ENCODE measurements around the gene TOR2A. TPM values are rescaled to one million over a fixed set of nuclear protein-coding genes. Genes with fewer than 3 reads are reported as not detected.

TOR2A gene
- total RNA-seq, 4 donors from 2014 or later = 5.9 to 8.9 (median 7.6) TPM

DNA sequence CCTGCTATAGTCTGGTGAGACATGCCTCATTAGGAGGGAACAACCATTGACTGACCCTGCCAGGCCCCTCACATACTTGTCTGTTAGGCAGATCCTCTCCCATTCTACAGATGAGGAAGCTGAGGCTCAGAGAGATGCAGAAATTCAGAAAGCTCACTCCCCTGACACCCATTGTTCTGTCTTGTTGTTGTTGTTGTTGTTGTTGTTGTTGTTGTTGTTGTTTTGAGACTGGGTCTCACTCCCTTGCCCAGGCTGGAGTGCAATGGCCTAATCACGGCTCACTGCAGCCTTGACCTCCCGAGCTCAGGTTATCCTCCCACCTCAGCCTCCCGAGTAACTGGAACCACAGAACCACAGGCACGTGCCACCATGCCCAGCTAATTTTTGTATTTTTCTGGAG lies 41.4 kb downstream of the TOR2A start:
- H3K9me3 ChIP-seq = no peaks in the 10 kb centered on the region
- H3K4me1 ChIP-seq = peaks cover 0 to 5% (median 0%) of the 10 kb centered on the region in 3 donors
- H3K27ac ChIP-seq = no peak overlapping the region
- no peak overlapping the region for H3K4me3 ChIP-seq
- WGBS, 2 donors (ENCODE audit: low coverage in 1 of 2) = 97 to 100% methylated on average over 4 of the region's 4 CpGs
- ATAC-seq = no peak
- TF ChIP-seq POLR2A (IDR thresholded peaks at IDR 0.05) (no peak), EP300 (IDR thresholded peaks at IDR 0.05) (no peak), POLR2AphosphoS5 (IDR thresholded peaks at IDR 0.05) (no peak)
- TF ChIP-seq, protein P1, sequence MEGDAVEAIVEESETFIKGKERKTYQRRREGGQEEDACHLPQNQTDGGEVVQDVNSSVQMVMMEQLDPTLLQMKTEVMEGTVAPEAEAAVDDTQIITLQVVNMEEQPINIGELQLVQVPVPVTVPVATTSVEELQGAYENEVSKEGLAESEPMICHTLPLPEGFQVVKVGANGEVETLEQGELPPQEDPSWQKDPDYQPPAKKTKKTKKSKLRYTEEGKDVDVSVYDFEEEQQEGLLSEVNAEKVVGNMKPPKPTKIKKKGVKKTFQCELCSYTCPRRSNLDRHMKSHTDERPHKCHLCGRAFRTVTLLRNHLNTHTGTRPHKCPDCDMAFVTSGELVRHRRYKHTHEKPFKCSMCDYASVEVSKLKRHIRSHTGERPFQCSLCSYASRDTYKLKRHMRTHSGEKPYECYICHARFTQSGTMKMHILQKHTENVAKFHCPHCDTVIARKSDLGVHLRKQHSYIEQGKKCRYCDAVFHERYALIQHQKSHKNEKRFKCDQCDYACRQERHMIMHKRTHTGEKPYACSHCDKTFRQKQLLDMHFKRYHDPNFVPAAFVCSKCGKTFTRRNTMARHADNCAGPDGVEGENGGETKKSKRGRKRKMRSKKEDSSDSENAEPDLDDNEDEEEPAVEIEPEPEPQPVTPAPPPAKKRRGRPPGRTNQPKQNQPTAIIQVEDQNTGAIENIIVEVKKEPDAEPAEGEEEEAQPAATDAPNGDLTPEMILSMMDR (IDR thresholded peaks at IDR 0.05) = no peak
- H3K36me3 ChIP-seq = peaks cover 0 to 55% of the 10 kb centered on the region in 2 donors
- no peaks in the 10 kb centered on the region for H3K27me3 ChIP-seq

DNA sequence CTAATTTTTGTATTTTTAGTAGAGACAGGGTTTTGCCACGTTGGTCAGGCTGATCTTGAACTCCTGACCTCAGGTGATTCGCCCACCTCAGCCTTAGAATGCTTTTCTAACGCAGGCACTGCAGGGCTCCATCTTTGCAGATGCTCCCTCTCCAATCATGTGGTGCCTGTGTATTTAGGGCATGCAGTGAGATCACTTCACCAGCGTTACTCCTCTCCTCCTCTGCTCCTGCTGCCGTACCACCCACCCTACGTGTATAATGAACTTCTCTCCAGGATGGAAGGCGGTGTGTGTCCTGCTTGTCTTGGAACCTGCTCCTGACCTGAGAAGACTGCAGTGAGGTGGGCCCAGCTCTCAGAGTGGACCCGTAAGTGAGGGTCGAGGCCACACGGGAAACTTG lies 42.0 kb downstream of the TOR2A start:
- Histone ChIP-seq H3K4me1 (no peaks in the 10 kb centered on the region), H3K36me3 (peaks cover 0 to 61% of the 10 kb centered on the region in 2 donors), H3K4me3 (no peak overlapping the region), H3K27me3 (no peaks in the 10 kb centered on the region), H3K27ac (no peak overlapping the region), H3K9me3 (no peaks in the 10 kb centered on the region)
- TF ChIP-seq, protein P1 (IDR thresholded peaks at IDR 0.05) = no peak
- TF ChIP-seq EP300 (IDR thresholded peaks at IDR 0.05) = no peak
- no peak for TF ChIP-seq POLR2AphosphoS5 (IDR thresholded peaks at IDR 0.05)
- no peak for TF ChIP-seq POLR2A (IDR thresholded peaks at IDR 0.05)
- 76 to 100% methylated on average over 4 to 7 of the region's 10 CpGs for WGBS, 2 donors (ENCODE audit: low coverage in 1 of 2)
- no peak for ATAC-seq

DNA sequence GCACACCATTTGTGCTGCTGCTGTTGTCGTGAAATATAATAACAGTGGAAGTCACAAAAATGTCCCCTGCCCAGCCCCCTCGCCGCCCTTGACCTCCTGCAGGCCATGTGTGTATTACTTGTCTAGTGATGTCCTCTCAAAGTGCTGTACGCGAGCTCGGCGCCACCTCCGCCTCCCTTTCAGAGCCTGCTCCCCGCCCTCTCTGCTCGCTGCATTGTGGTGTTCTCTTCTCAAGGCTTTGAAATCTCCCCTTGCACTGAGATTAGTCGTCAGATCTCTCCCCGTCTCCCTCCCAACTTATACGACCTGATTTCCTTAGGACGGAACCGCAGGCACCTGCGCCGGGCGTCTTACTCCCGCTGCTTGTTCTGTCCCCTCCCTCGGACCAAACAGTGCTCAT lies 43.0 kb downstream of the TOR2A start:
- Histone ChIP-seq H3K36me3 (peaks cover 0 to 72% of the 10 kb centered on the region in 2 donors), H3K27me3 (no peaks in the 10 kb centered on the region), H3K9me3 (no peaks in the 10 kb centered on the region), H3K27ac (no peak overlapping the region), H3K4me1 (no peaks in the 10 kb centered on the region), H3K4me3 (no peak overlapping the region)
- TF ChIP-seq POLR2A (IDR thresholded peaks at IDR 0.05) (no peak), POLR2AphosphoS5 (IDR thresholded peaks at IDR 0.05) (no peak), EP300 (IDR thresholded peaks at IDR 0.05) (no peak)
- TF ChIP-seq, protein P1 (IDR thresholded peaks at IDR 0.05) = no peak
- ATAC-seq = no peak
- WGBS, 2 donors (ENCODE audit: low coverage in 1 of 2) = 74 to 86% methylated on average over 16 to 20 of the region's 20 CpGs

GRCh38 chr9:127690735-127691134 lies 44.4 kb downstream of the TOR2A start:
- no peak overlapping the region for H3K4me3 ChIP-seq
- no peak overlapping the region for H3K27ac ChIP-seq
- H3K4me1 ChIP-seq = no peaks in the 10 kb centered on the region
- WGBS, 2 donors (ENCODE audit: low coverage in 1 of 2) = 85 to 91% methylated on average over 10 of the region's 10 CpGs
- no peaks in the 10 kb centered on the region for H3K27me3 ChIP-seq
- no peak for TF ChIP-seq EP300 (IDR thresholded peaks at IDR 0.05)
- TF ChIP-seq POLR2A (IDR thresholded peaks at IDR 0.05) = no peak
- no peak for TF ChIP-seq POLR2AphosphoS5 (IDR thresholded peaks at IDR 0.05)
- TF ChIP-seq, protein P1 (IDR thresholded peaks at IDR 0.05) = no peak
- peaks cover 0 to 85% of the 10 kb centered on the region in 2 donors for H3K36me3 ChIP-seq
- no peaks in the 10 kb centered on the region for H3K9me3 ChIP-seq
- ATAC-seq = no peak

DNA sequence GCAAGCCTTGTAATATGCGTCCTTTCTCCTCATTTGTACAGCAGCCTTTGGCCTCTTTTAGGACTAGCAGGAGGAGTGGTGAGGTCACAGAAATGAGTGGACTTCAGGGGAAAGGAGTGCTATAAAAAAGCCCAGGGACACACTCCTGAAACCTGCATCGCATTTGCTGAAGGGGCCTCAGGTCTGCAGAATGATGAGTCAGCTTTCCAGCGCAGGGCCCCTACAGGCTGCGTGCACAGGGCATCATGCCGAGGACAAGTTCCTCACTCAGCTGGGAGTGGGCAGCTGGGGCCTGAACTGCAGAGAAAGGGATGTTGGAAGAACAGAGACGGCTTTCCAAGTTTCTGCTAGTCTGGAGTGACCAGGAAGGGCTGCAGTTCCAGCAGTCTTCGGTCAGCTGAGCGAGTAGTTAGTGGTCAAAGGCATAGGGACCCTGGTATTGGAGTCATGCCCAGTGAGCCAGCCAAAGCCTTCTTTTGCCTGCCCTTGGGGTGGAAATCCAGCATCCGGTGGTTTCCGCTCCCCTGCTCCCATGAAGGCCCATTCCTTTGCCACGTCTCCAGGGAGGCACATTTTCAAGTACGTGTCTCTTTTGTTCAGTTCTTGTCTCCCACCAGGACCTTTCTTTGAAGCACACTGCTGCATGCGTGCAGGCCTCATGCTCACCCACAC lies 45.6 kb downstream of the TOR2A start:
- H3K4me1 ChIP-seq = no peaks in the 10 kb centered on the region
- 93 to 95% methylated on average over 5 to 8 of the region's 13 CpGs for WGBS, 2 donors (ENCODE audit: low coverage in 1 of 2)
- ATAC-seq = no peak
- no peak overlapping the region for H3K4me3 ChIP-seq
- H3K9me3 ChIP-seq = no peaks in the 10 kb centered on the region
- TF ChIP-seq EP300 (IDR thresholded peaks at IDR 0.05) (no peak), POLR2AphosphoS5 (IDR thresholded peaks at IDR 0.05) (no peak), POLR2A (IDR thresholded peaks at IDR 0.05) (no peak)
- TF ChIP-seq, protein P1 (IDR thresholded peaks at IDR 0.05) = no peak
- peaks cover 0 to 91% of the 10 kb centered on the region in 2 donors for H3K36me3 ChIP-seq
- no peak overlapping the region for H3K27ac ChIP-seq
- H3K27me3 ChIP-seq = no peaks in the 10 kb centered on the region

Measured in gastroesophageal sphincter (tissue), 4 donors.